Neuronal stem cell (in vitro differentiated cells): ENCODE results near the gene ZEB2.
"Not testable (repeated sequence)": the region's sequence is repeated elsewhere in the genome, so short reads cannot be mapped to it uniquely, and the experiment has no call there.

ENCODE experiments used
- DNase-seq: peaks from one replicate; pipeline ENCODE4 v3.0.0-alpha.2; 2013; ENCODE audit warnings: low spot score
- H2AFZ ChIP-seq: one replicate; pipeline ENCODE4 v1.6.1; 2013; ENCODE audit warnings: mild to moderate bottlenecking, low read length, inconsistent platforms
- H2AK5ac ChIP-seq: 2 replicates; pipeline ENCODE4 v1.6.1; 2013; ENCODE audit warnings: low read depth, mild to moderate bottlenecking, inconsistent platforms, low read length, moderate library complexity, mixed read lengths
- H2BK120ac ChIP-seq: 2 replicates; pipeline ENCODE4 v1.6.1; 2013; ENCODE audit warnings: low read depth, mild to moderate bottlenecking, inconsistent platforms, low read length, moderate library complexity, mixed read lengths
- H2BK12ac ChIP-seq: one replicate; pipeline ENCODE4 v1.6.1; 2013; ENCODE audit warnings: low read length, inconsistent platforms
- H2BK15ac ChIP-seq: 2 replicates; pipeline ENCODE4 v1.6.1; 2013; ENCODE audit warnings: mild to moderate bottlenecking, low read length, inconsistent platforms, mixed read lengths
- H2BK5ac ChIP-seq: one replicate; pipeline ENCODE4 v1.6.1; 2013; ENCODE audit warnings: inconsistent platforms, mild to moderate bottlenecking, low read length, moderate library complexity
- H3K14ac ChIP-seq: one replicate; pipeline ENCODE4 v1.6.1; 2013; ENCODE audit warnings: low read length, inconsistent platforms
- H3K18ac ChIP-seq: 2 replicates; pipeline ENCODE4 v1.6.1; 2013; ENCODE audit warnings: low read length, inconsistent platforms
- H3K23ac ChIP-seq: 2 replicates; pipeline ENCODE4 v1.6.1; 2013; ENCODE audit warnings: low read depth, mild to moderate bottlenecking, mixed read lengths, low read length, inconsistent platforms; ENCODE audit not compliant: poor library complexity
- H3K27ac ChIP-seq: replicated peaks from 3 replicates; pipeline ENCODE4 v1.5.1; 2013; ENCODE audit warnings: low read length, inconsistent platforms
- H3K27me3 ChIP-seq, 3 experiments: 2 replicates each; pipeline ENCODE4 v1.6.1; 2013; ENCODE audit warnings: low read length in 3 of 3, mild to moderate bottlenecking in 2 of 3, inconsistent platforms in 1 of 3, low read depth in 1 of 3, mixed read lengths in 1 of 3, moderate library complexity in 1 of 3; ENCODE audit not compliant: control insufficient read depth in 3 of 3, insufficient read depth in 3 of 3
- H3K36me3 ChIP-seq, 2 donors: replicated peaks in 1 of 2; 2 replicates each; pipeline ENCODE4 v1.6.1; 2013; ENCODE audit warnings: low read length in 2 of 2; ENCODE audit not compliant: control insufficient read depth in 2 of 2, insufficient read depth in 2 of 2
- H3K4ac ChIP-seq: 2 replicates; pipeline ENCODE4 v1.6.1; 2013; ENCODE audit warnings: inconsistent platforms, mild to moderate bottlenecking, low read length, moderate library complexity
- H3K4me1 ChIP-seq, 2 donors: 1 replicate in 1 of 2; 2 replicates in 1 of 2; pipeline ENCODE4 v1.6.1; 2013; ENCODE audit warnings: low read length in 2 of 2, low read depth in 1 of 2; ENCODE audit not compliant: control insufficient read depth in 2 of 2, insufficient read depth in 1 of 2
- H3K4me2 ChIP-seq: one replicate; pipeline ENCODE4 v1.6.1; 2013; ENCODE audit warnings: mild to moderate bottlenecking, low read length, inconsistent platforms; ENCODE audit not compliant: insufficient read depth, poor library complexity, severe bottlenecking
- H3K4me3 ChIP-seq, 2 donors: 2 replicates each; pipeline ENCODE4 v1.5.1; 2013; ENCODE audit warnings: low read length in 2 of 2, mild to moderate bottlenecking in 2 of 2, inconsistent platforms in 1 of 2, moderate library complexity in 1 of 2
- H3K79me1 ChIP-seq: one replicate; pipeline ENCODE4 v1.6.1; 2013; ENCODE audit warnings: low read depth, mild to moderate bottlenecking, inconsistent platforms, low read length, moderate library complexity
- H3K9ac ChIP-seq: one replicate; pipeline ENCODE4 v1.6.1; 2013; ENCODE audit warnings: mild to moderate bottlenecking, low read depth, low read length, inconsistent platforms; ENCODE audit not compliant: poor library complexity
- H3K9me3 ChIP-seq, 2 donors: replicated peaks in 1 of 2; 2 replicates each; pipeline versions ENCODE3 to v1.6.1; 2013; ENCODE audit warnings: low read length in 2 of 2, mild to moderate bottlenecking in 2 of 2, inconsistent platforms in 1 of 2, low read depth in 1 of 2, mixed read lengths in 1 of 2, moderate library complexity in 1 of 2; ENCODE audit not compliant: control insufficient read depth in 2 of 2, insufficient read depth in 1 of 2
- H4K8ac ChIP-seq: one replicate; pipeline ENCODE4 v1.6.1; 2013; ENCODE audit warnings: low read depth, mild to moderate bottlenecking, inconsistent platforms, low read length, moderate library complexity
- H4K91ac ChIP-seq: one replicate; pipeline ENCODE4 v1.6.1; 2013; ENCODE audit warnings: low read length, low read depth, mild to moderate bottlenecking, inconsistent platforms; ENCODE audit not compliant: poor library complexity
- WGBS, 2 donors: extraction: QIAGEN DNeasy Blood & Tissue Kit; methylation state at CpG; one replicate each; pipeline ENCODE4 v1.1.7; 2013; ENCODE audit warnings: missing lambda C conversion rate in 2 of 2, mixed read lengths in 1 of 2; ENCODE audit not compliant: insufficient read length in 2 of 2, insufficient replicate concordance in 1 of 2; ENCODE audit errors: extremely low coverage in 2 of 2; 5-methylcytosine and 5-hydroxymethylcytosine counted together

The ZEB2 gene

DNA sequence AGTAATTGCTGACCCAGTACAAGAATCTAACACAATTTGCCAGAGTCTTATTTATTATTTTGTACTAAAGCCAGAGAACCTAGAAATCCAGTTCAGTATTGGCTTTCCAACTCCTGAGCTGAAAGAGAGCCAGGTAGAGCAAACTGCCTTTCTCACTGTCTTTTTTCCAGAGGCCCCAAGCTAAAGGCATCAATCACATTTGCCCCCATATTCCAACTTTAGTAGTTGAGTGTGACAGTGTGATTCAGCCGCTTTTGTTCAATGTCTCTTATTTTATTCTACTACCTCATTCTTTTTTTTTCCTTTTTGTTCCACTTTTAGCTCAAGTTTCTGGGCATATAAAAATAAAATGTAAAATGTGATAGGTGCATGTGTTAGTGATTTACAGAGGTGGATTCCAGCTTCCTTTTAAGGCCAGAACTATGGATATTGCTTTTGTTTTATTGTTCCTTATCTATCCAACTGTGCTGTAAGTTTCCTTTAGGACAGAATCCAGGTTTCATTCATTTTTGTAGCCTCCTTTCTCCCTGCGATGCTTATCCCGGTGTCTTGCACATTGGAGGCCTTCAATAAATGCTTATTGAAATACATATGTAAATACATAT lies 153.0 kb downstream of the ZEB2 start:
- H3K27ac ChIP-seq = no peak overlapping the region
- H3K27me3 ChIP-seq = no peaks in the 10 kb centered on the region
- H3K23ac ChIP-seq = no peak overlapping the region
- no peak overlapping the region for H3K4me2 ChIP-seq
- no peak overlapping the region for H2BK120ac ChIP-seq
- H3K4ac ChIP-seq = no peak overlapping the region
- H4K8ac ChIP-seq = no peak overlapping the region
- H3K9me3 ChIP-seq = no peaks in the 10 kb centered on the region
- H3K36me3 ChIP-seq = no peaks in the 10 kb centered on the region
- no peak overlapping the region for H2BK15ac ChIP-seq
- no peak overlapping the region for H2AFZ ChIP-seq
- no peak overlapping the region for H3K18ac ChIP-seq
- no peak for DNase-seq
- H3K14ac ChIP-seq = no peak overlapping the region
- H2AK5ac ChIP-seq = no peak overlapping the region
- no peaks in the 10 kb centered on the region for H3K79me1 ChIP-seq
- H3K4me3 ChIP-seq = no peak overlapping the region
- H3K4me1 ChIP-seq = no peaks in the 10 kb centered on the region
- H3K9ac ChIP-seq = no peak overlapping the region
- no peak overlapping the region for H2BK5ac ChIP-seq
- no CpG with 5 or more reads among the region's 3 CpGs for WGBS, 2 donors
- no peak overlapping the region for H2BK12ac ChIP-seq
- no peak overlapping the region for H4K91ac ChIP-seq

DNA sequence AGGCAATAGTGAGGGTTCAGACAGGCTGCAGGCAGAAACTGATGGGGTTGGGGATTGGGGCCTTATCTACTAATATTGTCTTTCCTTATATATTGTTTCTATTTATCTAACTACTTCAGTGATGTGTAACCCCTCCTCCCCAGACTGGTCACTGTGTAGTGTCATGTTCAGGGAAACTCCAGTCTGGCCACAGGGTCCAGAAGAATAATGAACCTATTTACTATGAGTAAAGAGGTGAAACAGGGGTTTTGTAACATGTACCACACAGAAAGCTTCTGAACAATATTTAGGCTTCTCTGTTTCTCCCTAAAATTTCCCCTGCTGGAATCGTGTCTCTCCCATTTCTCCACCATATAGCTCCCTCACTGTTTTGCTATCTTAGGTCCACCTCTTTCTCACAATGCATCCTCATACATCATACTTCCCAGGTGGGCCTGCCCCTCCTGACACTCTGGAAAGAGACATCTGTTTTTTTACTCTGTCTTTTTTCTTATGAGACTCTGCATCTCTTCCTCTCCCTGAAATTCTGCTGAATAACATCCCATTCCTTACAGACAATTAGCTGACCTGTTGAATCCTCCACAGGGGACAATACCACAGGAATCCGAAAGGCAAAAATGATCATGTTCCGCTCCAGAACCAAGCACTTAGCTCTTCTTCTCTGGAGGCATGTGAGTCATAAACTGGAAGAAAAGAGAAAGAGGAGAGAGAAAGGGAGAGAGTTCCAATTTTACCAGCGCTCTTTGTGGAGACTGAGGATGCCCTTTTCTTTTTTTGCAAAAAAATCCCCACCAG lies 154.8 kb downstream of the ZEB2 start:
- H3K9me3 ChIP-seq = no peaks in the 10 kb centered on the region
- H3K14ac ChIP-seq = no peak overlapping the region
- H3K4me3 ChIP-seq = no peak overlapping the region
- H4K8ac ChIP-seq = no peak overlapping the region
- no peaks in the 10 kb centered on the region for H3K79me1 ChIP-seq
- H4K91ac ChIP-seq = no peak overlapping the region
- no peak overlapping the region for H2BK15ac ChIP-seq
- no peak overlapping the region for H2BK12ac ChIP-seq
- H2BK120ac ChIP-seq = no peak overlapping the region
- H2AK5ac ChIP-seq = no peak overlapping the region
- no peak overlapping the region for H3K18ac ChIP-seq
- no peak for DNase-seq
- no peaks in the 10 kb centered on the region for H3K4me1 ChIP-seq
- H3K4ac ChIP-seq = no peak overlapping the region
- no peak overlapping the region for H3K9ac ChIP-seq
- H2AFZ ChIP-seq = no peak overlapping the region
- no peak overlapping the region for H3K23ac ChIP-seq
- no peaks in the 10 kb centered on the region for H3K36me3 ChIP-seq
- no CpG with 5 or more reads among the region's 4 CpGs for WGBS, 2 donors
- no peak overlapping the region for H3K27ac ChIP-seq
- H3K27me3 ChIP-seq = no peaks in the 10 kb centered on the region
- no peak overlapping the region for H3K4me2 ChIP-seq
- no peak overlapping the region for H2BK5ac ChIP-seq

DNA sequence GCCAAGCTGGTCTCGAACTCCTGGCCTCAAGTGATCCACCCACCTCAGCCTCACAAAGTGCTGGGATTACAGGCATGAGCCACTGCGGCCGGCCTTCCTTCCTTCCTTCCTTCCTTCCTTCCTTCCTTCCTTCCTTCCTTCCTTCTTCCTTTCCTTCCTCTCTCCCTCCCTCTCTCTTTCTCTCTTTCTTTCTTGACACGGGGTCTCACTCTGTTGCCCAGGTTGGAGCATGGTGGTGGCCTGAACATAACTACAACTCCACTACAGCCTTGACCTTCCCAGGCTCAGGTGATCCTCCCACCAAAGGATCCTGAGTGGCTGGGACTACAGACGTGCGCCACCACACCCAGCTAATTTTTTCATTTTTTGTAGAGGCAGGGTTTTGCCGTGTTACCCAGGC lies 155.7 kb downstream of the ZEB2 start:
- H2BK120ac ChIP-seq, H2BK5ac ChIP-seq, H2BK15ac ChIP-seq, H3K9me3 ChIP-seq, H3K36me3 ChIP-seq, H2AFZ ChIP-seq, H3K18ac ChIP-seq, H2AK5ac ChIP-seq, H3K4ac ChIP-seq, H2BK12ac ChIP-seq, H3K4me2 ChIP-seq, H3K4me1 ChIP-seq, H3K79me1 ChIP-seq, H4K8ac ChIP-seq, H3K27me3 ChIP-seq, DNase-seq, H3K4me3 ChIP-seq, H3K14ac ChIP-seq, H4K91ac ChIP-seq, H3K9ac ChIP-seq, H3K27ac ChIP-seq, H3K23ac ChIP-seq: not testable (repeated sequence)
- WGBS, 2 donors = no CpG with 5 or more reads among the region's 7 CpGs

DNA sequence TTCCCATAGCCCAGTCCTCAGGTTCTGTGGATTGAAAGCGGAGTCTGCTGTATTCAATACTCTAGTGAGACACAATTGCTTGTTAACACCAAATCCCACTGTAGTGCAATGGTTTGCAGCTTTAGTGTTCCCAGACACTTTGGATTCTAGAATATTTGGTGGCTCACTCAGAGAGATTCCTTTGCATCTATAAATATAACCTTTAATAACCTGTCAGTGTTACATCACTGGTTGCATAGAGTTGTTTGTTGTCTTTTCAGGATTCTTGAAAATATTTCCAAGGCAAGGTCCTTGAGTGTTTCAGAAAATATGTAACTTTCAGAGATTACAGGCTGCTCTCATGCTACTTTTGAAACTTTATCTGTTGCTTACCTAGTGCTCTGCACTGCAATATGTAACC lies 157.5 kb downstream of the ZEB2 start:
- H3K9me3 ChIP-seq = no peaks in the 10 kb centered on the region
- H3K23ac ChIP-seq = no peak overlapping the region
- no peak overlapping the region for H2BK120ac ChIP-seq
- no peak overlapping the region for H2BK5ac ChIP-seq
- H2AFZ ChIP-seq = no peak overlapping the region
- no peak overlapping the region for H4K8ac ChIP-seq
- no peaks in the 10 kb centered on the region for H3K27me3 ChIP-seq
- WGBS, 2 donors = no CpG with 5 or more reads among the region's 1 CpG
- no peaks in the 10 kb centered on the region for H3K4me1 ChIP-seq
- no peaks in the 10 kb centered on the region for H3K79me1 ChIP-seq
- no peak overlapping the region for H2BK12ac ChIP-seq
- H3K4me2 ChIP-seq = no peak overlapping the region
- no peak overlapping the region for H3K4ac ChIP-seq
- no peaks in the 10 kb centered on the region for H3K36me3 ChIP-seq
- no peak overlapping the region for H3K9ac ChIP-seq
- H2BK15ac ChIP-seq = no peak overlapping the region
- no peak overlapping the region for H3K18ac ChIP-seq
- H2AK5ac ChIP-seq = no peak overlapping the region
- H3K14ac ChIP-seq = no peak overlapping the region
- DNase-seq = no peak
- H4K91ac ChIP-seq = no peak overlapping the region
- H3K4me3 ChIP-seq = no peak overlapping the region
- no peak overlapping the region for H3K27ac ChIP-seq
